ENCODE data around the gene RGL1. TPM values are rescaled to one million over a fixed set of nuclear protein-coding genes. Genes with fewer than 3 reads are reported as not detected.

Gene RGL1
- total RNA-seq, 6 experiments from 2014 or later: 12.0 to 16.8 (median 14.7) TPM

DNA sequence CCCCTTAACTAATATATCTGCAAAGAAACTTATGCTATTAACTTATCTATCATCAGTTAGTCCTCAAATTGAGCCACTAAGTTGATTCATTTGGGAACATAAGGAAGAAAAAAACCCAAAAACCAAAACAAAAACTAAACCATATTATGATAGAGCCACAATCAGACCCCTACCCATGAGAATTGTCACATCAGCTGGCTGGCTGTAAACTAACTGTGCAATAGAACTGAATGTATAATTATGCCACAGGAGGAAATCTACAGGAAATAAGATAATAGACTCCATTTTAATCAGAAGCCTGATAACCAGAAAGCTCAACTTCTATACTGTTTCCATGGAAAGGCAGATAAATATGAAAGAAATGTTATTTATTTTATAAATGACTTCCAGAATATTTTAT, 110.0 kb downstream of the RGL1 start:
- Mint-ChIP-seq H3K4me1 (ENCODE audit: low read depth) (peaks cover 42% of the 10 kb centered on the region), H3K9me3 (no peaks in the 10 kb centered on the region), H3K4me3 (peak overlapping the region; percentile 28; the same call in 1 of the 2 replicates), H3K36me3 (ENCODE audit: low read depth) (peaks cover 45% of the 10 kb centered on the region), H3K27me3 (ENCODE audit: insufficient read depth) (peaks cover 4% of the 10 kb centered on the region; the same call in 1 of the 2 replicates), H3K27ac (peak overlapping the region; percentile 64)
- no peak for DNase-seq
- TF ChIP-seq, protein P1, sequence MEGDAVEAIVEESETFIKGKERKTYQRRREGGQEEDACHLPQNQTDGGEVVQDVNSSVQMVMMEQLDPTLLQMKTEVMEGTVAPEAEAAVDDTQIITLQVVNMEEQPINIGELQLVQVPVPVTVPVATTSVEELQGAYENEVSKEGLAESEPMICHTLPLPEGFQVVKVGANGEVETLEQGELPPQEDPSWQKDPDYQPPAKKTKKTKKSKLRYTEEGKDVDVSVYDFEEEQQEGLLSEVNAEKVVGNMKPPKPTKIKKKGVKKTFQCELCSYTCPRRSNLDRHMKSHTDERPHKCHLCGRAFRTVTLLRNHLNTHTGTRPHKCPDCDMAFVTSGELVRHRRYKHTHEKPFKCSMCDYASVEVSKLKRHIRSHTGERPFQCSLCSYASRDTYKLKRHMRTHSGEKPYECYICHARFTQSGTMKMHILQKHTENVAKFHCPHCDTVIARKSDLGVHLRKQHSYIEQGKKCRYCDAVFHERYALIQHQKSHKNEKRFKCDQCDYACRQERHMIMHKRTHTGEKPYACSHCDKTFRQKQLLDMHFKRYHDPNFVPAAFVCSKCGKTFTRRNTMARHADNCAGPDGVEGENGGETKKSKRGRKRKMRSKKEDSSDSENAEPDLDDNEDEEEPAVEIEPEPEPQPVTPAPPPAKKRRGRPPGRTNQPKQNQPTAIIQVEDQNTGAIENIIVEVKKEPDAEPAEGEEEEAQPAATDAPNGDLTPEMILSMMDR (IDR thresholded peaks at IDR 0.05): no peak

DNA sequence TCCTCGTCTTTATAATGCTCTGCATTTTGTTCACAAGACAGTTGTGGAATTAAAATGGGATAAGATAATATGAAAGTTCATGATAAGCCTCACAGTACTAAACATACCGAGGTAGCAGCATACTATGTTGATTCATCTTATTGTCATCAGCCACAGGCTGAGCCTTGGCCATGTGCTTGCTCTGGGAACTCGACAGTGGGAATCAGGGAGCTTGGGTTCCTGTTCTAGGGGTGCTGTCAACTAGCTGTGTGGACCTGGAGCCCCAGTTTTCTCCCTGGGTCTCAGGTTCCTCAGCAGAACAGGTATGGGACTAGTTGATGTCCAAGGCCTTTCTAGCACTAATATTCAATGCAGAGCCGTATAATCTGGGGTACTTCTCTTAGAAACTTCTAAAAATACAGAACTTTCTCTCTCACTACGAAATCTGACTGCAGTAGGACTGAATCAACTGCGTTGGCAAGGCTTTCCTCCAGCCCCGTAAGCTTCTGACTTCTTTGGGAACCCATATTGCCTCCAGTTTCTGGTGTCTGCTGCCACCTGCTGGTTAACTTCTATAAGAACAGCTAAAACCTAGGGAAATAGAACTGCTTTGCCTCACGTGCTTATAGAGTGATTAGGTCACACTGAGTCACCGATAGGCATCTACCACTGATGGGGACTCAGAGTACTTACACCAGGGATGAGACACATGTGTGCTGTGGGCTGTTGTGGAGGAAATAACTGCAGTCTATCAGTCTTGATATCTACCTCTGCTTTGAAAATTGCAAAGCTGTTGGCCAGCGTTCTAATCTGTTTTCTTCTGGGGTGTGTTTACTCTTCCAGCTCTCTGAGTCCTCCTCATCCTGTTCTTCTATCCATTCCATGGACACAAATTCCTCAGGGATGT, 110.9 kb downstream of the RGL1 start:
- Mint-ChIP-seq H3K27ac (peak overlapping the region; percentile 99), H3K9me3 (no peaks in the 10 kb centered on the region), H3K36me3 (ENCODE audit: low read depth) (peaks cover 35% of the 10 kb centered on the region), H3K4me1 (ENCODE audit: low read depth) (peaks cover 42% of the 10 kb centered on the region), H3K27me3 (ENCODE audit: insufficient read depth) (peaks cover 4% of the 10 kb centered on the region; the same call in 1 of the 2 replicates), H3K4me3 (peak overlapping the region; percentile 86)
- peak; percentile 98 for DNase-seq
- TF ChIP-seq, protein P1 (IDR thresholded peaks at IDR 0.05): peak; percentile 99

DNA sequence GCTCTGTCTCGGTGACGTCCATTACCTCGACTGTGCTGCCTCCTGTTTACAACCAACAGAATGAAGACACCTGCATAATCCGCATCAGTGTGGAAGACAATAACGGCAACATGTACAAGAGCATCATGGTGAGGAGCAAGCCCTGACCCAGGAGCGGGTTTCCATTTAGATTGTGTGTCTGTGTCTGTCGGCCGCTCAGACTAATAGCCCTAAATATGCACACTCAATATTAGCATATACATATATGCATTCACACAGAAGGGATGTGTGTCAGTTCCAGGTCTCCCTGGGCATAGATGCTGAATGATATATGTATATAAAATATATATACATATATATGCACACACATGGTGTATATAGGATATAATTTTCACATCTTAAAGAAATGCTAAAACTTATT, 111.7 kb downstream of the RGL1 start:
- peak overlapping the region; percentile 99 for H3K27ac Mint-ChIP-seq
- H3K36me3 Mint-ChIP-seq (ENCODE audit: low read depth): peaks cover 35% of the 10 kb centered on the region
- TF ChIP-seq, protein P1 (IDR thresholded peaks at IDR 0.05): no peak
- H3K9me3 Mint-ChIP-seq: no peaks in the 10 kb centered on the region
- H3K4me1 Mint-ChIP-seq (ENCODE audit: low read depth): peaks cover 42% of the 10 kb centered on the region
- no peak for DNase-seq
- H3K4me3 Mint-ChIP-seq: peak overlapping the region; percentile 51; the same call in 1 of the 2 replicates
- peaks cover 4% of the 10 kb centered on the region for H3K27me3 Mint-ChIP-seq (ENCODE audit: insufficient read depth)

DNA sequence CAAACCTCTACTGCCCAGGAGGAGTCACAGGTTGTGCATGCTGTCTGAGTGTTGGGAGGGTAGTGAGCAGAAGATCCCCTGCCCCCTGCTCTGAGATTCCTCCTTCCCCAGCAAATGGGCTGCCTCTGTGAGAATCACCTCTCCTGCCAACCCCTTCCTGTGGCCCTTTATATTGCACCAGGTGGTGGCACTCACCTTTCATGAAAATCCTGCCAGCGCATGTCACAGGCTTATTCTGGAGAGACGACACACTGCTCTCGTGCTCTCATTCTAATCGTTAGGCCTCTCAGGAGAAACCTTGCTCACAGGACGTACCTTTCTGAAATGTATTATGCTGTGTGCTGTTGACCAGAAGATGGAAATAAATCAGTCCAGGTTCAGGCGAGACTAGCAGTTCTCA, 113.7 kb downstream of the RGL1 start:
- no peak for DNase-seq
- no peak overlapping the region for H3K27ac Mint-ChIP-seq
- no peaks in the 10 kb centered on the region for H3K9me3 Mint-ChIP-seq
- peaks cover 32% of the 10 kb centered on the region for H3K36me3 Mint-ChIP-seq (ENCODE audit: low read depth)
- TF ChIP-seq, protein P1 (IDR thresholded peaks at IDR 0.05): no peak
- H3K27me3 Mint-ChIP-seq (ENCODE audit: insufficient read depth): peaks cover 4% of the 10 kb centered on the region
- no peak overlapping the region for H3K4me3 Mint-ChIP-seq
- H3K4me1 Mint-ChIP-seq (ENCODE audit: low read depth): peaks cover 31% of the 10 kb centered on the region

DNA sequence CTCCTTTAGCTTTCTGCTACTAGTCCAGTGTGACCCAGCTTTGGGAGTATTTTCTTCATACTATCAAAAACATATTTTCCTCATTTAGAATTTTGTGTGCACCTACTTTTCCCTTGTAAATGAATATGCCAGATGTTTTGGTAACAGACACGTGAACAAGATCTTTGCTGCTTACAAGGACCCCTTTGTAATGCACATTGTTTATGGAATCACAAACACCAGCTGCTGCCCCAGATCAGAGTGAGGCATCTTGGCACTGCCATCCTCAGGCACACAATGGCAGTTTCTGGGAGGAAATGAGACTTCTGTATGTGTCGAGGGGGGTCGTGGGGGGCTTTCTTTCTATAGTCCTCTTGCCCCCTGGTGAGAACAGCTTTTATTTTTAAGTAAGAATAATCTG, 115.7 kb downstream of the RGL1 start:
- Mint-ChIP-seq H3K27ac (no peak overlapping the region), H3K4me1 (ENCODE audit: low read depth) (peaks cover 11% of the 10 kb centered on the region)

More for the DNA sequence above, 115.7 kb downstream of the RGL1 start:
- Mint-ChIP-seq H3K27me3 (ENCODE audit: insufficient read depth) (peaks cover 4% of the 10 kb centered on the region), H3K36me3 (ENCODE audit: low read depth) (peaks cover 38% of the 10 kb centered on the region), H3K4me3 (no peak overlapping the region), H3K9me3 (no peaks in the 10 kb centered on the region)
- no peak for DNase-seq
- TF ChIP-seq, protein P1 (IDR thresholded peaks at IDR 0.05): no peak
